IPS-20b (cell line): ENCODE results near the gene WDFY1.

ENCODE experiments used
- H3K27ac ChIP-seq: one replicate; pipeline ENCODE4 v1.5.1; 2013; ENCODE audit warnings: low read length
- H3K27me3 ChIP-seq: 2 replicates; pipeline ENCODE4 v1.6.1; 2013; ENCODE audit warnings: mild to moderate bottlenecking, low read length, inconsistent platforms; ENCODE audit not compliant: insufficient read depth
- H3K36me3 ChIP-seq: 2 replicates; pipeline ENCODE4 v1.6.1; 2013; ENCODE audit warnings: low read depth, mild to moderate bottlenecking, inconsistent platforms, low read length, moderate library complexity; ENCODE audit not compliant: insufficient read depth
- H3K4me1 ChIP-seq: 2 replicates; pipeline ENCODE4 v1.6.1; 2013; ENCODE audit warnings: mild to moderate bottlenecking, control low read depth, inconsistent platforms, low read length, moderate library complexity; ENCODE audit not compliant: insufficient read depth
- H3K4me3 ChIP-seq: 2 replicates; pipeline ENCODE4 v1.5.1; 2013; ENCODE audit warnings: mild to moderate bottlenecking, low read length, inconsistent platforms
- H3K9ac ChIP-seq: 2 replicates; pipeline ENCODE4 v1.6.1; 2013; ENCODE audit warnings: low read depth, mild to moderate bottlenecking, inconsistent platforms, low read length, moderate library complexity
- H3K9me3 ChIP-seq: 2 replicates; pipeline ENCODE4 v1.6.1; 2013; ENCODE audit warnings: mild to moderate bottlenecking, low read depth, low read length, inconsistent platforms; ENCODE audit not compliant: insufficient read depth

WDFY1 gene

GRCh38 chr2:223923976-223924375 lies 21.2 kb downstream of the WDFY1 start:
- Histone ChIP-seq H3K4me3 (no peak overlapping the region), H3K36me3 (peaks cover 12% of the 10 kb centered on the region; the same call in 1 of the 2 replicates), H3K4me1 (no peaks in the 10 kb centered on the region), H3K9me3 (peaks cover 3% of the 10 kb centered on the region; the same call in 1 of the 2 replicates), H3K27ac (no peak overlapping the region), H3K9ac (no peak overlapping the region), H3K27me3 (no peaks in the 10 kb centered on the region)

DNA sequence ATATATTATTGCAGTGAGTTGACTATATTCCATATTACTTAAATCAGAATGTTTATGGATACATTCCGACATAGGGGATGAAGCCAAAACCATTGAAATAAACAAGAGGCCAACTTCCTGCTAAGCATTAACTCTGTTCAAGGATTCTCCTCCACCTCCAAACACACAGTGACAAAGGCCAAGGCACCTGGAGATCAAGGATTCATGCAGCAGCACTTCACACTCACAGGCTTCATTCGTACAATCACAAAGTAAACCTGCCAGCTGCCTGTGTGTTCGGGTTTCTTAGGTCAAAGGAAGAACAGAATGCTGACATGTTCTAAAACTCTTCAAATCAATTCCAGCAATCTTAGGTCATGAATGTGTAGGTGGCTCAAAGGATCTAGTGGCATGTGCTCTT lies 22.8 kb downstream of the WDFY1 start:
- Histone ChIP-seq H3K4me1 (no peaks in the 10 kb centered on the region), H3K36me3 (peaks cover 17% of the 10 kb centered on the region; the same call in 1 of the 2 replicates), H3K27ac (no peak overlapping the region), H3K9ac (no peak overlapping the region), H3K9me3 (peaks cover 3% of the 10 kb centered on the region; the same call in 1 of the 2 replicates), H3K27me3 (no peaks in the 10 kb centered on the region), H3K4me3 (no peak overlapping the region)

DNA sequence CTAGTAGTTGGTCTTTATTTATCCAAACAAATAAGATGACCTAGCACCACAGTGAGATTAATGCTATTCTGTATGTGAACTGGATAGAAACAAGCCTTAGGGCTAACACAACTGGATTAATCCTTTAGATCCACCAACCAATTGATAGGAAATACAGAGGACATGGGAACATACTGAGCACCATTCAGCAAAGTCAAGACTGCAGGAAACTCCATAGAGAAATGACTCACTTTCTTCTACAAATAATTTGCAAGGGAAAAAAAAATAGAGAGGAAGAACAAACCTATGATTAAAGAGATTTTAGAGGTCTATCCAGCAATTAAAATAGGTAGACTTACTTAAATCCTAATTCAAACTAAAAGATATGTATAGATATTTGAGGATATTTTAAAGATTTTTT lies 23.9 kb downstream of the WDFY1 start:
- Histone ChIP-seq H3K9ac (no peak overlapping the region), H3K4me3 (no peak overlapping the region), H3K27ac (no peak overlapping the region), H3K9me3 (no peaks in the 10 kb centered on the region), H3K27me3 (no peaks in the 10 kb centered on the region), H3K4me1 (no peaks in the 10 kb centered on the region), H3K36me3 (peaks cover 27% of the 10 kb centered on the region; the same call in 1 of the 2 replicates)

- Histone ChIP-seq H3K27ac (no peak overlapping the region), H3K27me3 (no peaks in the 10 kb centered on the region), H3K4me3 (no peak overlapping the region), H3K9me3 (no peaks in the 10 kb centered on the region), H3K36me3 (peaks cover 33% of the 10 kb centered on the region), H3K4me1 (0 out of 2 replicates have a peak, but pooled peaks cover 3% of the 10 kb centered on the region), H3K9ac (no peak overlapping the region)
Measured at GRCh38 chr2:223920109-223920508, 25.0 kb downstream of the WDFY1 start.

- Histone ChIP-seq H3K4me1 (0 out of 2 replicates have a peak, but pooled peaks cover 3% of the 10 kb centered on the region), H3K9me3 (no peaks in the 10 kb centered on the region), H3K4me3 (no peak overlapping the region), H3K27ac (no peak overlapping the region), H3K27me3 (no peaks in the 10 kb centered on the region), H3K9ac (no peak overlapping the region), H3K36me3 (peaks cover 41% of the 10 kb centered on the region)
Measured at GRCh38 chr2:223918671-223919134, 26.4 kb downstream of the WDFY1 start.

DNA sequence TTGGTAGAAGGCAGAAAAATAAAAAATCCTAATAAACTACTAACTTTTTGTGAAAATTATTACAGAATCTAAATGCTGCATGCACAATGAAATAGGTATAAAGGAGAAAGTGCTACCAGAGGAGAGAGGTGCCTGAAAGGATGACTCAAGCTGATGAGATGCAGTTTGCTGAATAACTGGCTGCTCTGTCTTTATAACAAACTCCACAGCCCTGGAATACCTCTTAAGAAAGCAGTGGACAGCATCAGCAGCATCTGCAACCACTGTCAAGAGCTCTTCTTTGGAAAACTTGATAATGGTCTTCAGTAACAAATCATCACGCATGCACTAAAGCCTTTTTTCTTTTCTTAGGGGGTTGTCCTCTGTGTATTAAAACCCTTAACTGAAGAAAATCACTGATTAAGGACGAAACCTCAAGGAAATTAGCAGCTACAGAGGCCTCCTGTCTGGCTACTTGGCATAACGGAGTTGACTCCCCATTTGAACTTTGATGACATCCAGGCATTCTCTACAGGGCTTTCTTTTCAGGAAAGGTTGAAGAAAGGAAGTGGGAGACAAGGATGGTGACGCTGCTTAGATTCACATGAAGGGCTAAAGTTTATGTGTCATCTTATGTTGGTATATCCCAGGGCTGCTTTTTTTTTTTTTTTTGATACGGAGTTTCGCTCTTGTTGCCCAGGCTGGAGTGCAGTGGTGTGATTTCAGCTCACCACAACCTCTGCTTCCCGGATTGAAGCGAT lies 28.8 kb downstream of the WDFY1 start:
- Histone ChIP-seq H3K9ac (no peak overlapping the region), H3K9me3 (no peaks in the 10 kb centered on the region), H3K27ac (no peak overlapping the region), H3K4me3 (no peak overlapping the region), H3K36me3 (peaks cover 45% of the 10 kb centered on the region), H3K4me1 (0 out of 2 replicates have a peak, but pooled peaks cover 3% of the 10 kb centered on the region), H3K27me3 (no peaks in the 10 kb centered on the region)

DNA sequence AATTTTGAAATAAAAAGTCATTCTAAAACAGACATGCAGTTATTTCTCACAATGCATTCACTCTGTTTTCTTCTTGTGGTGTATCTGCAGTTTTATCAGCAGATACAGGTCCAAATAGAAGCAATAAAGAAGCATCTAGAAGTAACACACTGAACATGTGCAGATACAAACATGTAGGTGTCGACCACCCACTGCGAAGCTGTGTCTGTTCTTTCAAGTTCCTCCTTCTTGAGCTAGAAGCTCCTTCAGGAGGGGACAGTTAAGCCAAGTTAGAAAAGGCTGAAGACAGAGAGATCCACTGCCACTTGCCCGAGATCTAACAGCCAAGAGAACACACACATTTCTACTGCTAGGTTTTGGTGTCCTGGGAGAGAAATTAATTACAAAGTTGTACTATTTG lies 30.1 kb downstream of the WDFY1 start:
- no peaks in the 10 kb centered on the region for H3K27me3 ChIP-seq
- H3K36me3 ChIP-seq: peaks cover 49% of the 10 kb centered on the region
- no peak overlapping the region for H3K27ac ChIP-seq
- H3K4me3 ChIP-seq: no peak overlapping the region
- H3K4me1 ChIP-seq: 0 out of 2 replicates have a peak, but pooled peaks cover 3% of the 10 kb centered on the region
- no peaks in the 10 kb centered on the region for H3K9me3 ChIP-seq
- no peak overlapping the region for H3K9ac ChIP-seq

DNA sequence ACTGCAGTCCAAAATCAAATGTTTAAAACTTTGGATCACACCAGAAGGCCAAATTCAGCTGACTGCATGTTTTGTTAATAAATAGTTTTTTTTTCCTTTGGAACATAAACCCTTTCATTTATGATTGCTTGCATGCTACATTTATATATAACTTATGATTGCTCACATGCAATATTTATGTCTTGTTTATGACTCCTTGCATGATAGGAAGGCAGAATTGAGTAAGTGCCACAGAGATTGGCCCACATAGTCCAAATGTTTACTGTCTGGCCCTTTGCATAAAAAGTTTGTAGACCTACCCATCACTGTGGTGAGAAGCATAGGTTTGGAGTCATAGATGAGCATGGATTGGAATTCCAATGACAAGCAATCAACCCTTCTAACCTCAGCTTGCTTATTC lies 30.8 kb downstream of the WDFY1 start:
- Histone ChIP-seq H3K27ac (no peak overlapping the region), H3K4me1 (0 out of 2 replicates have a peak, but pooled peaks cover 3% of the 10 kb centered on the region), H3K27me3 (no peaks in the 10 kb centered on the region), H3K36me3 (peaks cover 49% of the 10 kb centered on the region), H3K9ac (no peak overlapping the region), H3K9me3 (no peaks in the 10 kb centered on the region), H3K4me3 (no peak overlapping the region)

GRCh38 chr2:223909001-223909741 lies 36.0 kb downstream of the WDFY1 start:
- no peaks in the 10 kb centered on the region for H3K4me1 ChIP-seq
- no peak overlapping the region for H3K4me3 ChIP-seq
- no peak overlapping the region for H3K27ac ChIP-seq
- no peaks in the 10 kb centered on the region for H3K9me3 ChIP-seq
- H3K9ac ChIP-seq: no peak overlapping the region
- peaks cover 39% of the 10 kb centered on the region for H3K36me3 ChIP-seq
- no peaks in the 10 kb centered on the region for H3K27me3 ChIP-seq

DNA sequence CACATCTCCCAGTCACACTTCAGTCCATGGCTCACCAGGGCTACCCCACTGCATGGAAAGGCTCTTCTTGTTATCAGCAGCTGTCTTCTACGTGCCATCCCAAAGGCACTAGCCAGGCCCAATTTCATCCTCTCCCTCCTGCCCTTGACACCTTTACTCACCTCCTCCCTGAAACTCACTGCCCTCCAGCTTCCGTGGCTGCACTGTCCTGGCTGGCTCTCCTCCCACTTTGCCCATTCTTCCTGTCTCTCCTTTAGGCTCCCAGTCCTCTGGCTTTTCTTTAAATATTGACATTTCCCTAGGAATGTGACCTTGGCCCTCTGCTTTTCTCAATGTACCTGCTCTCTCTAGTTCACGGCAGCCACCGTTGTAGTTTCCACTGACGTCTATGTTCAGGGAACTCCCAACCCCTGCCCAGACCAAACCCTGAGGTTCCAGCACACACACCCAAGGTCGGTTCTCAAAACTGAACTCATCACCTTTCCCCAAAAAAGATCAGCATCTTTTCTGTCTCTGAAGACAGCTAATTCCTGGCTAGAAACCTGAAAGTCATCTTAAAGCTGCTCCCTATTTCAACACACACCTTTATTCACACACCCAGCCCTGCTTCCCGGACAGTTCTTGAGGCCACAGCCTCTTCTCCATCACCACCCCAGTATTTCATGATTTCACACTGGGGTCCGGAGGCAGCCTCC lies 36.7 kb downstream of the WDFY1 start:
- no peak overlapping the region for H3K27ac ChIP-seq
- peaks cover 44% of the 10 kb centered on the region for H3K36me3 ChIP-seq

GRCh38 chr2:223905996-223906395 lies 39.1 kb downstream of the WDFY1 start:
- Histone ChIP-seq H3K27me3 (no peaks in the 10 kb centered on the region), H3K4me3 (no peak overlapping the region), H3K9me3 (no peaks in the 10 kb centered on the region), H3K27ac (no peak overlapping the region), H3K9ac (no peak overlapping the region), H3K4me1 (no peaks in the 10 kb centered on the region), H3K36me3 (peaks cover 51% of the 10 kb centered on the region)

More for the DNA sequence above, 36.7 kb downstream of the WDFY1 start:
- Histone ChIP-seq H3K27me3 (no peaks in the 10 kb centered on the region), H3K9me3 (no peaks in the 10 kb centered on the region), H3K4me1 (no peaks in the 10 kb centered on the region), H3K9ac (no peak overlapping the region), H3K4me3 (no peak overlapping the region)
